ENCODE data around the gene FCRL1.

FCRL1 gene

GRCh38 chr1:157771661-157772425 is 48.1 kb downstream of the FCRL1 start:
- no peak overlapping the region for H2AFZ ChIP-seq (ENCODE audit: low read length, unreplicated experiment)
- no peaks in the 10 kb centered on the region for H3K4me1 ChIP-seq (ENCODE audit: control insufficient read depth, insufficient read depth, low read length, unreplicated experiment)
- no peak overlapping the region for H3K4me3 ChIP-seq (ENCODE audit: low read depth, low read length)
- no peaks in the 10 kb centered on the region for H3K79me2 ChIP-seq (ENCODE audit: control insufficient read depth, insufficient read depth, low read length, unreplicated experiment)
- H3K27me3 ChIP-seq (ENCODE audit: insufficient read depth, low read length), result no peaks in the 10 kb centered on the region
- no peaks in the 10 kb centered on the region for H3K36me3 ChIP-seq (ENCODE audit: insufficient read depth, low read length)
- H3K27ac ChIP-seq (ENCODE audit: low read depth, low read length), result no peak overlapping the region

- no peak overlapping the region for H3K4me3 ChIP-seq (ENCODE audit: low read depth, low read length)
- H3K79me2 ChIP-seq (ENCODE audit: control insufficient read depth, insufficient read depth, low read length, unreplicated experiment), result no peaks in the 10 kb centered on the region
- H3K27ac ChIP-seq (ENCODE audit: low read depth, low read length), result no peak overlapping the region
- no peak overlapping the region for H2AFZ ChIP-seq (ENCODE audit: low read length, unreplicated experiment)
- H3K4me1 ChIP-seq (ENCODE audit: control insufficient read depth, insufficient read depth, low read length, unreplicated experiment), result no peaks in the 10 kb centered on the region
- no peaks in the 10 kb centered on the region for H3K36me3 ChIP-seq (ENCODE audit: insufficient read depth, low read length)
- no peaks in the 10 kb centered on the region for H3K27me3 ChIP-seq (ENCODE audit: insufficient read depth, low read length)
Observed at GRCh38 chr1:157770442-157771043, 49.4 kb downstream of the FCRL1 start.

- H3K4me1 ChIP-seq (ENCODE audit: control insufficient read depth, insufficient read depth, low read length, unreplicated experiment), result no peaks in the 10 kb centered on the region
- H2AFZ ChIP-seq (ENCODE audit: low read length, unreplicated experiment), result no peak overlapping the region
- H3K27me3 ChIP-seq (ENCODE audit: insufficient read depth, low read length), result no peaks in the 10 kb centered on the region
- no peaks in the 10 kb centered on the region for H3K79me2 ChIP-seq (ENCODE audit: control insufficient read depth, insufficient read depth, low read length, unreplicated experiment)
- H3K36me3 ChIP-seq (ENCODE audit: insufficient read depth, low read length), result no peaks in the 10 kb centered on the region
- no peak overlapping the region for H3K27ac ChIP-seq (ENCODE audit: low read depth, low read length)
- no peak overlapping the region for H3K4me3 ChIP-seq (ENCODE audit: low read depth, low read length)
Observed at GRCh38 chr1:157766792-157767191, 53.1 kb downstream of the FCRL1 start.

GRCh38 chr1:157758018-157758417 is 61.9 kb downstream of the FCRL1 start:
- Histone ChIP-seq H2AFZ (ENCODE audit: low read length, unreplicated experiment) (no peak overlapping the region), H3K36me3 (ENCODE audit: insufficient read depth, low read length) (no peaks in the 10 kb centered on the region), H3K27ac (ENCODE audit: low read depth, low read length) (no peak overlapping the region), H3K79me2 (ENCODE audit: control insufficient read depth, insufficient read depth, low read length, unreplicated experiment) (no peaks in the 10 kb centered on the region), H3K4me3 (ENCODE audit: low read depth, low read length) (no peak overlapping the region), H3K4me1 (ENCODE audit: control insufficient read depth, insufficient read depth, low read length, unreplicated experiment) (no peaks in the 10 kb centered on the region), H3K27me3 (ENCODE audit: insufficient read depth, low read length) (no peaks in the 10 kb centered on the region)

- no peaks in the 10 kb centered on the region for H3K36me3 ChIP-seq (ENCODE audit: insufficient read depth, low read length)
- H3K27me3 ChIP-seq (ENCODE audit: insufficient read depth, low read length), result no peaks in the 10 kb centered on the region
- no peaks in the 10 kb centered on the region for H3K79me2 ChIP-seq (ENCODE audit: control insufficient read depth, insufficient read depth, low read length, unreplicated experiment)
- H2AFZ ChIP-seq (ENCODE audit: low read length, unreplicated experiment), result no peak overlapping the region
- no peaks in the 10 kb centered on the region for H3K4me1 ChIP-seq (ENCODE audit: control insufficient read depth, insufficient read depth, low read length, unreplicated experiment)
- no peak overlapping the region for H3K27ac ChIP-seq (ENCODE audit: low read depth, low read length)
- no peak overlapping the region for H3K4me3 ChIP-seq (ENCODE audit: low read depth, low read length)
Observed at GRCh38 chr1:157753611-157754010, 66.3 kb downstream of the FCRL1 start.

- H3K4me3 ChIP-seq (ENCODE audit: low read depth, low read length), result no peak overlapping the region
- H3K4me1 ChIP-seq (ENCODE audit: control insufficient read depth, insufficient read depth, low read length, unreplicated experiment), result no peaks in the 10 kb centered on the region
- H3K27me3 ChIP-seq (ENCODE audit: insufficient read depth, low read length), result no peaks in the 10 kb centered on the region
- no peaks in the 10 kb centered on the region for H3K79me2 ChIP-seq (ENCODE audit: control insufficient read depth, insufficient read depth, low read length, unreplicated experiment)
- H3K27ac ChIP-seq (ENCODE audit: low read depth, low read length), result no peak overlapping the region
- no peaks in the 10 kb centered on the region for H3K36me3 ChIP-seq (ENCODE audit: insufficient read depth, low read length)
- no peak overlapping the region for H2AFZ ChIP-seq (ENCODE audit: low read length, unreplicated experiment)
Observed at GRCh38 chr1:157751283-157751682, 68.6 kb downstream of the FCRL1 start.

GRCh38 chr1:157748262-157748817 is 71.6 kb downstream of the FCRL1 start:
- H3K27me3 ChIP-seq (ENCODE audit: insufficient read depth, low read length), result no peaks in the 10 kb centered on the region
- H3K36me3 ChIP-seq (ENCODE audit: insufficient read depth, low read length), result no peaks in the 10 kb centered on the region
- no peaks in the 10 kb centered on the region for H3K4me1 ChIP-seq (ENCODE audit: control insufficient read depth, insufficient read depth, low read length, unreplicated experiment)
- H3K4me3 ChIP-seq (ENCODE audit: low read depth, low read length), result no peak overlapping the region
- no peak overlapping the region for H3K27ac ChIP-seq (ENCODE audit: low read depth, low read length)
- H2AFZ ChIP-seq (ENCODE audit: low read length, unreplicated experiment), result no peak overlapping the region
- H3K79me2 ChIP-seq (ENCODE audit: control insufficient read depth, insufficient read depth, low read length, unreplicated experiment), result no peaks in the 10 kb centered on the region
